HTR-8/SVneo (cell line): ENCODE results near the gene RESP18.

Source experiments
- DNase-seq: peaks from one replicate; pipeline ENCODE4 v3.0.0; 2011; ENCODE audit warnings: low spot score, mixed read lengths; ENCODE audit not compliant: insufficient read length
- FAIRE-seq: peaks from 2 replicates; lab custom pipeline; 2011; peaks lifted over from hg19 to GRCh38; lab: Jason Lieb, UNC

Gene RESP18

DNA sequence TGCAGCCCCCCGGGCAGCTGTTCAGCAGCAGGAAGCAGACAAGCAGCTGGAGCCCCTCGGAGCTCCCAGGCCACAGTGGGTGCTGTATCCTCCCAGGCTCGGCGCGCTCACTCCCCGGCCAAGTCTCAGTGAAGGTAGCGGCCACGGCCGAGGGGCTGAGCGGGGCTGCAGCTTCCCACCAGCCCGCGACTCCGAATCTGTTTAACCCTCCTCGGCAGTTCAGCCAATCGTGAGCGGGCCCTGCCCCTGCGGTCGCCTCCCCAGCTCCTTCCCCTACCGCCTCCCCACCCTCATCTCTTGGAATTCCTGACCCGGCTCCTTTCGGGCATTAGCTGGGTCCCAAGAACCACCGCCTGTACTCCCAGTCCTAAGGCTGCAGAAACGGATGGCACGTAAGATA lies at the start of gene RESP18:
RESP18 (minus strand) TSS at position 203 of the 400 bp plus-strand sequence.
- DNase-seq (no peak), FAIRE-seq (no peak)

GRCh38 chr2:219381448-219381847 lies 48.9 kb upstream of the RESP18 start:
- FAIRE-seq (no peak), DNase-seq (no peak)

GRCh38 chr2:219380926-219381325 lies 48.4 kb upstream of the RESP18 start:
- DNase-seq = no peak
- FAIRE-seq = no peak

GRCh38 chr2:219378163-219378851 lies 45.8 kb upstream of the RESP18 start:
- DNase-seq (no peak), FAIRE-seq (no peak)

GRCh38 chr2:219369447-219369861 lies 36.9 kb upstream of the RESP18 start:
- FAIRE-seq = no peak

DNA sequence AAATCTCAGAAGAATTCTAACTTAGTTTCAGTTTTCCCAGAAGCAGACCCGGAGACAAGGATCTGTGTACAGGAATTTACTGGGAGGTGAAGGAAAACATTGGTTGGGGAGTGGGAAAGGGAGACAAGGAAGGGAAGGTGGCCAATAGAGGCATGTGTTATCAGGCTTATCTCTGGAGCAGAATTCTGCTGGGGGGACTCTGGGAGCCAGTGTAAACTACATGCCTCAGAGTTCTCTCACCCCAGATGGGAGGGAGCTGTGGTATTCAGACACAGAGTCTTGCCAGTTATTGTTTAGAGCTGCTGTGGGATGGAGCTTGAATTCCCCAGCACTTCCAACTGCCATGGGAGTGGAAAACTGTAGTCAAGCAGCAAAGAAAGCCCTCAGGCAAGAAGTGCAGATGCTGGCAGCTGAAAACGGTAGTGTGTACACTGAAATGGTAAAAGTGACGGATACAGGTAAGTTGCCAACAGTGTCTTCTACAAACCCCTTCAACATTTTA lies 36.2 kb upstream of the RESP18 start:
- FAIRE-seq (peak; percentile 90), DNase-seq (peak; percentile 52)

More at GRCh38 chr2:219369447-219369861, 36.9 kb upstream of the RESP18 start:
- DNase-seq = no peak

GRCh38 chr2:219362524-219363164 lies 30.1 kb upstream of the RESP18 start:
- FAIRE-seq (peak; percentile 54), DNase-seq (peak; percentile 66)

- FAIRE-seq = peak; percentile 85
- no peak for DNase-seq
Observed at GRCh38 chr2:219362072-219362471, 29.5 kb upstream of the RESP18 start.

- DNase-seq = no peak
- no peak for FAIRE-seq
Observed at GRCh38 chr2:219358170-219359075, 25.9 kb upstream of the RESP18 start.

DNA sequence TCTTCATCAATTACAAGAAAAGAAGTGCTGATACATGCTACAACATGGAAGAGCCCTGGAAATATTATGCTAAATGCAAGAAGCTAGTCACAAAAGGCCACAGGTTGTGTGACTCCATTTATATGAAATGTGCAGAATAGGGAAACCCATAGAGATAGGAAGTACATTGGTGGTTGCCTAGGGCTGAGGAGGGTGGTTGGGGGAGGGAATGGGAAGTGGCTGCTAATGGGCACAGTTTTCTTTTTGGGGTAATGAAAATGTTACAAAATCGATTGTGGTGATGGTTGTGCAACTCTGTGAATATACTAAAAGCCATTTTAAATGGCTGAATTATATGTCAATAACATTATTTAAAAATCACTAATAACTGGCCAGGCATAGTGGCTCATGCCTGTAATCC lies 24.3 kb upstream of the RESP18 start:
- DNase-seq (no peak), FAIRE-seq (no peak)

DNA sequence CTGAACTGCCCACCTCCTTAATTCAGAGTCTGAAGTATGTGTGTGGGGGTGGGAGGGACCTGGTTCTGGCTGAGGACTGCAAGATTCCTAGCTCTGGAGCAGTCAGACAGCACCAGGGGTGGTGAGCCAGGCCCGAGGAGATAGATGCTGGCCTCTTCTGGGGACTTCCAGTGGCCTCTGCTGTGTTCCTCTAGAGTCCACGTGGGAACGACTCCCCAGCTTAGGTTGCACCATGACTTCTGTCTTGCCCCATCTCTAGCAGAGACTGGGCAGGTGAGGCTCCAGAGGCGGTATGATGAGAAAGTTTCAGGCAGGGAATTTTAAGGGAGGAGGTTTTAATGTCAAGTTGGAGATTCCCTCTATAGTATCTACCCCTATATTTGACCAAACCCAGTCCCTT lies 22.0 kb upstream of the RESP18 start:
- DNase-seq = no peak
- FAIRE-seq = no peak

GRCh38 chr2:219353129-219353528 lies 20.6 kb upstream of the RESP18 start:
- no peak for DNase-seq
- no peak for FAIRE-seq

- peak; percentile 78 for DNase-seq
- FAIRE-seq = no peak
Observed at GRCh38 chr2:219352448-219353023, 20.0 kb upstream of the RESP18 start.

DNA sequence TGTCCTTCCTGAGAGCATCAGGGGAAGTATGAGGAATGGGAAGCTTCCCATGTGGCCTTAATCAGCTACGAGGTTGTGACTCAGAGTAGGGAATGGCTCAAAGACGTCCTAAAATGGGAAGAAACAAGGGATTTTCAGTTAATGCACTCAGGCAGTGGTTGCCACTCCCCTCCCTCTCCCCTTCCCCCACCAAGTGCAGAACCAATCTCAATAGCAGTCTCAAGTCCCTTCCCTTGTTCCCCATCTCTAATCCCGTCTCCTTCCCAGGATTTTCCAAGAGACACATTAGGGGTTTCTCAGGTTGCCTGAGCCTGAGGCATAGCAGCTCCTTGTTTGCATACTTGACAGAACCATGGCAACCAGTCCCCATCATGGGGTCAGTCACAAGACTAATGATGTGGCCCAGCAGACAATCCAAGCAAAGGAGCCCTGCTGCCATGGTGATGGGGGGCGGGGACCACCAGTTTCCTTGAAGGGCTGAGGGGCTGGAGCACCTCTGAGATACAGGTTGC lies 18.2 kb upstream of the RESP18 start:
- FAIRE-seq (no peak), DNase-seq (no peak)

DNA sequence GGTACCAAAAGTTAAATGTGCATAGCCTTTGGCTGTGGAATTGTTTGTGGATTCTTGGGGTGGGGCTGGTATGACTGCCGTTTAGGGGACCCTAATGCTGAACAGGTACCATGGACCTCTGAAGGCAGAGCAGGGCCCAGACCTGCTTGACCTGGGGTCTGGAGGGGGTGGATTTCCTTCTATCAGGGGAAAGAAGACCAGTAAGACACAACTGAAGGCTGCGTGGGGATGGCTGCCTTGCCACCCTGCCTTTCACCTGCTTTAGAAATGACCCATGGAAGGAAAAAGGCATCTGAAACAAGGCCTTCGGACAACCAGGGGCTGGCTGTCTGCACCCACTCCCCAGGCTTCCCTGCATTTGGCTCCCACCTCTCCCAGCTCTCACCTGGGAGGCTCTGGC lies 17.7 kb upstream of the RESP18 start:
- DNase-seq = no peak
- no peak for FAIRE-seq

DNA sequence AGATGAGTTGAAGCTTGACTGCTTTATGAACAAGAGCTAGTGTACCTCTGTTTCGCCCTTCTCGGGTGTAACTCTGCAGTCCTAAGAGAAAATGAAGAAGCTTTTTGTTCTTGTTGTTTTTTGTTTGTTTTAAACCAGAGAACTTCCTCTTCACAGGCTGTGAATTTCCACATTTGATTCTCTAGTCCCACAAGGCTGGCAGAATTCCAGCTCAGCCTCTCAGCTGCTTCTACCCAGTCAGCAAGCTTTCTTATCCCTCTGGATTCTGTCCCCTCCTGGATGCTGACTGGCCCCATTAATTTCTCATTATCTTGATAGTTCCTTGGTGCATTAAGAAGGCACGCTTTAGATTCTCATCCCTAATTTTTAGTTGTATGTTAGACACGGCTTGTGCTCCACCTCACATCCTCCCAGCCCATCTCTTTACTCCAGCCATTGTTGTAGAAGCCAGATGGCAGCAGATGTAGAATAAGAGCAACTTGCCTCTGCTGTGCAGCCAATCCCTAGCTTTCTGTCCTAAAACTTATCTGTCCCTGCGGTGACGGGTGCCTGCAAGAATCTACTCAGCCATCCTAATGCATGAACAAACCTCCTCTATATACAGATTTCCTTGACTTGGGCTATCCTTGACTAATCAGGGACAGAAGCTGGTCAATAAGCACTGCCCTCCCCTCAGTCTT lies 12.3 kb upstream of the RESP18 start:
- DNase-seq (no peak), FAIRE-seq (no peak)

- DNase-seq = no peak
- no peak for FAIRE-seq
Observed at GRCh38 chr2:219335373-219335786, 2.8 kb upstream of the RESP18 start.

- FAIRE-seq (no peak), DNase-seq (no peak)
Observed at GRCh38 chr2:219334076-219334475, 1.5 kb upstream of the RESP18 start.

DNA sequence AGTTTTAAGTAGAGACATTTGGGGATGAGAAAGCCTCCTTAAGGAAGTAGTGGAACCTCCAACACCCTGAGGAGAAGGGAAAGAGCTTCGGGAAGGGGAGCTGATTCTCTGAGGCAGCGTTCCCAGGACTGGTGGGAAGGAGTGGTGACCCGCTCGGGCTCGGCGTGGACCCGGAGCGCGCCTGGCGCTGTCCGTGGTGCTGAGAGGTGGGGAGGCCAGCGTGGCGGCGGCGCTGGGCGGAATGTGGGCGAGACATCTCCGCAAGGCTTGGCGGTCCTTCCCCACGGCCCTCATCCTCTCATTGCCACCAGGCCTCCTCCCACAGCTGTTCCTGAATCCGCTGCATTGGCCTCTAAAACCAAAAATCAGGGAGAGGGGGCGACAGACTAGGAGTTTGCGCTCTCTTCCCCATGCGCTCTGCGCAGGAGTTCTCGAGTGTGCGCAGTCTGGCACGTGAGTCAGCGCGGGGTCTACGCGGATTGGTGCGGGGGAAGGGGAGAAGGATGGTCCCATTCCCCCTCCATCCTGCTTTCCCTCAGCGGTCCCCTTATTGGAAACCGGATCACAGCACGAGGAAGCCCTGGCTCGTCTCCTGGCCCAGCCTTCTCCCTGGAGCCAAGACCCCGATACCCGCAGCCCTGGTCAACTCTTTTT lies 857 bp downstream of the RESP18 start:
- no peak for FAIRE-seq
- no peak for DNase-seq
